HG03558 (cell line): Measurements from ENCODE around the gene SEPTIN1.
"Not testable (repeated sequence)": the region's sequence is repeated elsewhere in the genome, so short reads cannot be mapped to it uniquely, and the experiment has no call there.

Source experiments
- ATAC-seq: cut with Tn5 transposase; IDR thresholded peaks from one replicate; pipeline ENCODE4 v1.9.1; 2021; ENCODE audit warnings: moderate number of reproducible peaks; ENCODE audit not compliant: unreplicated experiment; ENCODE audit errors: extremely low read depth

Gene SEPTIN1

GRCh38 chr16:30358577-30358936 lies 23.8 kb downstream of the SEPTIN1 start:
- ATAC-seq = no peak

GRCh38 chr16:30357715-30358576 lies 24.4 kb downstream of the SEPTIN1 start:
- no peak for ATAC-seq

DNA sequence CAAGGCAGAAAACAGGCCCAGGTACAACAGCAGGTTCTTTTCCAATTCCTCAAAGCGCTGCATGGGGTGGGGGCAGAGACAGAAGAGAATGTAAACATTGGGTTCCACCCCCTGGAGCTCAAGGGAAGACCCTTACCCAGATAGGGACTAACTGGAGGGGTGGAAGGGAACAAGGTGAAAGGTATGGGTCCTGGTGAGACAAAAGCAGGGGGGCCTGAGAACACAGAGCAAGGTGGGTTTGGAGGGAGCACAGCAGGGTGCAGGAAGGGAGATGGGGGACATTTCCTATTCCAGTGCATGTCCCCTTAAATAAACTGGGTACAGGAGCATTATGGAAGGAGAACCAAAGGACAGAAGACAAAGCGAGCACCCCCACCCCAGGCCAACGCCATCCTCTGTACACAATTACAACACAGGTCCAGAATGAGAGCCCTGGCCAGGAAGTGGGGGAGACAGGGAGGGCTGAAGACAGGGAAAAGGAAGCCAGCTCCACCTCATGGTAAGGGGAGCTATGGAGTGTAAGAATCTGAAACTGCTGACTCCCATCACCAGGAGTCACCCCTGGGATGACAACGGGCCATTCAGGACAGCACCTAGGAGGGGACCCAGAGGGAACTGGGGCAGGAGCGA lies 25.2 kb downstream of the SEPTIN1 start:
- ATAC-seq = no peak

DNA sequence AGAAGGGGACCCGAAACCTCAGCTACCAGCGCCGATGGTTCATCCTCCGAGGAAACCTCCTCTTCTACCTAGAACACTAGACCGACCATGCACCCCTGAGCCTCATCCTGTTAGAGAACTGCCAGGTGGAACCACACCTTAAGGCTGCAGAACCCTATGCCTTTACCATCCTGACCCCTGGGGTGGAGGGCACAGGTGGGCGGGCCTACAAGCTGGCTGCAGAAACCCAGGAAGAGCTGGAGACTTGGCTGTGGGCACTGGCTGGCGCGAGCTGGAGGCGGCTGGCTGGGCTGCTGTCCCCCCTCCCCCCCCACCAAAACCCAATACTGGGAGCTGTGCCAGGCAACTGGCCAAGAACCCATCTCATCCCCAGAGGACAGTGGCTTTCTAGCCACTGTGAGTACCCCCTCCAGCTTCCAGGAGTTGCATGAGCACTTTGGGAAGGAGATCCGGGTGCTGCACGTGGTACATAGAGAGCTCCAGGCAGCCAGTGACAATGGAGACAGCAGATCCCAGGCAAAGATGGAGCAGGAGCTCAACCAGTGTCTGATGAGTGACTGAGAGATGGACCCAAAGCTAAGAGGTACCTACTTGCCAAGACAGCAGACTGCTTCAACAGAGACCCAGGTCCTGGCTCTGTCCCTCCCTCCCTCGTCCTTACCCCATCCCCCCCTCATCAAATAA lies 25.8 kb downstream of the SEPTIN1 start:
- no peak for ATAC-seq

- ATAC-seq = no peak
Measured at GRCh38 chr16:30355954-30356308, 26.4 kb downstream of the SEPTIN1 start.

DNA sequence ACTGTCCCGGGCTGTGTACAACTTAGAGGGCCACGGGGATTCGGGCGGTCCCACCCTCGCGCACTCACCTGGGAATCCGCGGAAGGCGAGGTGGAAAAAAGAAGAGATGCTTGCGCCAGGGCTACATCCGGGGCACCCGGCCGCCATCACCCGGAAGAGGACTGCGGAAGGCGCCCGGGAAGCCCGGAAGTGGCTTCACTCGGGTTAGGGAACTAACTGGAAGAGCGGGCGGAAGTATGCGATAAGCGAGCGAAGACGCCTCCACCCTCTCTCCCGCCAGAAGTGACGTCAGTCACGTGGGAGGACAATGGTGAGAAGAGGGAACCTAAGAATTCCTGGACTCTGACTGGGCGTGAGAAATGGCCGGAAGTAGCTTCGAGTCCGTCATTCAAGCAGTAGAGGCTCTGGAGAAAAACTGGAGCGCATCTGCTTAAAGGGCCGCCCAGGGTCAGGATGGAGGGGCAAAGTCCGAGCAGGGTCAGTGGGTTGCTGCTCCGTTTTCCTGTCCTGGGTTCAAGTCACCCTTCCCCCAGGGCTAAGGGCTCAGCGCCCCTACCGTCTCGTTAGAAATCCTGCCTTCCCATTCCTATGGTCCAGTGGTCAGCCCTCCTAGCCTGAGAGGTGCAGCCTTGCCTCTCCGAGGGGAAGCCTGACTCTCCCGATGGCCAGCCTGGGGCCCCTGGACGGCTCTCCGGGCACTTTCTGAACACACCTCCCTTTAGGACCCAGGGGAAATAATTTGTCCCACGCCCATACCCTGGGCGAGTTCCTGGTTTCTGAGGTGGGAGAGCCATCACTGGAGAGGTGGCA lies 27.0 kb downstream of the SEPTIN1 start, which contains the start of gene CD2BP2:
CD2BP2 (minus strand) TSS at position 165 of the 810 bp plus-strand sequence. CDS start 627 bp downstream, outside the sequence.
- peak; percentile 53 for ATAC-seq

- no peak for ATAC-seq
Measured at GRCh38 chr16:30354423-30355143, 27.8 kb downstream of the SEPTIN1 start.

DNA sequence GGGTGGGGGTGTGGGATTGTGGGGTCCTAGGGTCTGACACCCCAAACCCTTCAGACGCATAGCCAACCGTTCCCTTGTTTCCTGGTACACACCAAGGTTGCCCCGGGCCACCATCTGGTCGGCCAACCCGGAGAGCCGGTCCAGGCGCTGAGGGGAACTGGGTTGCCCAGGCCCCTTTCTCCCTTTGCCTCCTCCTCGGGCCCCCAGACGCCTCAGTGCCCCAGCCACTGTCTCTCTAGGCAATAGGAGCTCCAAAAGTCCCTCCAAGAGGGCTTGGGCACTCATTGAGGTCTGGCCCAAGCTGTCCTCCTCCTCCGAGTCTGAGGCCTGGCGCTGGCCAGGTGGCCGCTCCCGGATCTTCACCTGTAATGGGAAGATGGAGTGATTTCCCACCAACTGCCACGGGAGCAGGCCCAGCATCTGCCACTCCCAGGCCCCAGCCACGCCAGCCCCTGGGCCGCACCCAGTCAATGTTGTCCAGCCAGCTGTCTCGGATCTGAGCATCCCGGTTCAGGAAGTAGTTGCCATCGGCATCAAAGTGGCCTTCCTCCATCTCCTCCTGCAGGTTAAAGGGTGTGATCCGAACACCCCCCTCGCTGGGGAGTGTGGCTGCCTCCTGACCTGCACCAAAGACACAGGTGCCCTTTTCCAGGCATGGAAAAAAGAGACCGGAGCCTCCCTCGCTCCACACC lies 28.8 kb downstream of the SEPTIN1 start:
- ATAC-seq = no peak

DNA sequence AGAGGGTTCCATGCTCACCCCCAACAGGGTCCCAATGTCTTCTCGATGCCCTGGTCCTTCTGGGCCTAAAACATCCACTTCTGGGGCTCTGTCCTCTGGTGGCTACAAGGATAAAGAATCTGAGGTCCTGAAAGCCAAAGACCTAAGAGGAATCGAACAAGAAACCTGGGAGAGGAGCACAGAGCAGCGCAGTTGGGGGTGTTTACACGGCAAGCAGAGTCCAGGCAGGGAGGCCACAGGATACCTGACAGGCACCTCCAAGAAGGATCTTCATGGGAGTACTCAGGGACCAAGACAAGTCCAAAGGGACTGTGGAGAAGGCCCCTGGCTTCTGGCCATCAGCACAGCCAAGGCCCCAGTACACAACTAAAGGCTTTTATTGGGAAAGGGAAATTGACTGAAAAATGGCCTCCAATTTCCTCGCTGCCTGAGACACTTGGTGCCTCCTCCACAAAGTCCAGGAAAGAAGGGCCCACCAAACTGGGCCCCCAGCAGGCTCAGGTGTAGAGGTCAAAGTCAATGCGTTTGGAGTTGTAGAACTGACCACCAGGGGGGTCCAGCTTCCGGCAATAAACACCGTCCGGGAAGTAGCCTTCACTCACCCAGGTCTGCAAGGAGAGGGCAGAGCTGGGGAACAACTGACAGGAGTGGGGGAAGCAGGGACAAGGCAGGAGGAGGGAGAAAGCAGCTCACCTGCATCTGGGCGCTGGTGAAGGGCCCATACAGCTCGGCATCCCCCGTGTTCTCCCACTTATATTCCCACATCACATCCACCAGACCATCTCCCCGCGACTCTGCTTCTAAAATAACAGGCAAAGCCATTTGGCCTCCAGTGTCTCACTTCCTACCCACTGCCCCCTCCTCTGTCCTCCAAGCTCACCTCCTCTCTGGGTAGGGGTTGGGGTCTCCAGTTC lies 29.6 kb downstream of the SEPTIN1 start:
- no peak for ATAC-seq

- ATAC-seq = no peak
Measured at GRCh38 chr16:30351586-30352419, 30.6 kb downstream of the SEPTIN1 start.

DNA sequence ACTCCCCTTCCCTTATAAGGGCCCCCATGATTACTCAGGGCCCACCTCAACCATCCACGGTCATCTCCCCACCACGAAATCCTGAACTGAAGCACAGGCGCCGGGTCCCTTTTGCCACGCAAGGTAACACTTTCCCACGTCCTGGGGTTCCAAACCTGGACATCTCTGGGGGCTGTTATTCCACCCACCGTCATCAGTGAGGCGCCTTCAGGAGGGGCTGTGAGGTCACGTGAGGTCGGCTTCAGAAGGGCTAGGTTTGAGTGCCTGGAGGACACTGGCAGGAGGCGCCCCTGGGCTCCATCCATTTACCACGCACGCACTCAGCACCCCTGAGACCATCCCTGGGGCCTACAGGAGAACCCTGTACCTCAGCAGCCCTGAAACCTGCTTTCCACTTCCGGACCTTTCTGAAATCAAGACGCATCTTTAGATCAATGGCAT lies 31.3 kb downstream of the SEPTIN1 start:
- ATAC-seq = no peak

GRCh38 chr16:30350134-30350871 lies 32.1 kb downstream of the SEPTIN1 start:
- peak; percentile 27 for ATAC-seq

- ATAC-seq = no peak
Measured at GRCh38 chr16:30349675-30350074, 32.7 kb downstream of the SEPTIN1 start.

- no peak for ATAC-seq
Measured at GRCh38 chr16:30348929-30349328, 33.4 kb downstream of the SEPTIN1 start.

GRCh38 chr16:30348113-30348512 lies 34.2 kb downstream of the SEPTIN1 start:
- no peak for ATAC-seq

DNA sequence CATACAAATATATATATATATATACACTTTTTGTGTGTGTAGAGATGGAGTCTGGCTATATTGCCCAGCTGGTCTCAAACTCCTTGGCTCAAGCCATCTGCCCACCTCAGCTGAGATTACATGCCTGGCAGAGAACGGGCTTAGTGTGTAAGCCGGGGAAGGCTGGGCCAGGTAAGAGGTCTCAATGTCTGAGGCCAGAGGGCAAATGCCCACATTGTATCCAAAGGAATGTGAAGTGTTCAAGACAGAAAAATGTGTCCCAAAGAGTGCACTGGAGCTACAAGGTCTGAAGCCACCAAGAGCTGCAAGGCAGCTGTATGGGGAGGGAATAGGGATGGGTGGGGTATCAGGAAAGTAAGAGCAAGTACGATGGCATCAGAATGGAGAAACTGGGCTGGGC lies 36.1 kb downstream of the SEPTIN1 start:
- no peak for ATAC-seq

GRCh38 chr16:30343491-30343820 lies 38.9 kb downstream of the SEPTIN1 start:
- not testable (repeated sequence) for ATAC-seq
